Measurements from ENCODE around the gene SOBP. TPM values are rescaled to one million over a fixed set of nuclear protein-coding genes. Genes with fewer than 3 reads are reported as not detected.

SOBP gene
- total and polyA plus RNA-seq, 2 donors (not counting 3 experiments of a cell fraction or from before 2014, with no cell fraction given): 0.35 to 6.6 TPM

- Histone ChIP-seq H3K4me3 (replicated peaks in 1 of 3; ENCODE audit: insufficient read depth in 1 of 3, low read depth in 1 of 3, low read length in 3 of 3) (no peak overlapping the region), H3K4me2 (ENCODE audit: insufficient read depth, low read length) (no peak overlapping the region), H3K4me1 (ENCODE audit: control insufficient read depth, extremely low read depth, insufficient read depth, low read length) (no peaks in the 10 kb centered on the region), H3K36me3 (ENCODE audit: control insufficient read depth in 2 of 2, extremely low read depth in 1 of 2, insufficient read depth in 2 of 2, low read length in 2 of 2) (no peaks in the 10 kb centered on the region), H3K27me3 (ENCODE audit: control insufficient read depth in 2 of 2, insufficient read depth in 2 of 2, low read length in 2 of 2) (peaks cover 9 to 17% of the 10 kb centered on the region in 2 experiments), H4K20me1 (replicated peaks; ENCODE audit: control insufficient read depth, extremely low read depth, insufficient read depth, low read length) (no peaks in the 10 kb centered on the region), H3K9me3 (replicated peaks; ENCODE audit: control insufficient read depth, insufficient read depth, low read length) (no peaks in the 10 kb centered on the region), H3K9me1 (replicated peaks; ENCODE audit: control insufficient read depth, extremely low read depth, insufficient read depth, low read length) (no peaks in the 10 kb centered on the region), H3K9ac (replicated peaks; ENCODE audit: extremely low read depth, insufficient read depth, low read length) (no peak overlapping the region), H3K79me2 (ENCODE audit: control insufficient read depth, insufficient read depth, low read length) (no peaks in the 10 kb centered on the region), H2AFZ (ENCODE audit: low read depth, low read length) (no peak overlapping the region), H3K27ac (ENCODE audit: insufficient read depth, low read depth, low read length) (no peak overlapping the region)
- FAIRE-seq (no peak), DNase-seq (ENCODE audit: low read depth, low spot score) (no peak)
- TF ChIP-seq POLR2A (IDR thresholded peaks at IDR 0.05; ENCODE audit: low read depth, low read length): no peak
- no peak for TF ChIP-seq CTCF (IDR thresholded peaks at IDR 0.05; ENCODE audit: extremely low read depth in 1 of 2, insufficient read depth in 1 of 2, low read depth in 1 of 2, low read length in 2 of 2)
- no peak for TF ChIP-seq POLR2AphosphoS5 (IDR thresholded peaks at IDR 0.05; ENCODE audit: insufficient read depth, low read depth, low read length)
- TF ChIP-seq FOS (IDR thresholded peaks at IDR 0.05; ENCODE audit: borderline replicate concordance, insufficient read depth, low read length): no peak
- TF ChIP-seq JUN (IDR thresholded peaks at IDR 0.05; ENCODE audit: borderline replicate concordance, insufficient read depth, insufficient read length, low read depth): no peak
- no peak for TF ChIP-seq GATA2 (IDR thresholded peaks at IDR 0.05; ENCODE audit: insufficient read depth, insufficient read length, low read depth, low read length)
- no peak for TF ChIP-seq MYC (IDR thresholded peaks at IDR 0.05; ENCODE audit: low read depth, low read length)
- TF ChIP-seq, protein P1, sequence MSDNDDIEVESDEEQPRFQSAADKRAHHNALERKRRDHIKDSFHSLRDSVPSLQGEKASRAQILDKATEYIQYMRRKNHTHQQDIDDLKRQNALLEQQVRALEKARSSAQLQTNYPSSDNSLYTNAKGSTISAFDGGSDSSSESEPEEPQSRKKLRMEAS (IDR thresholded peaks at IDR 0.05; ENCODE audit: insufficient read depth, insufficient read length): no peak
- no peak for TF ChIP-seq EZH2 (IDR thresholded peaks at IDR 0.05; ENCODE audit: borderline replicate concordance, low read depth, low read length, severe bottlenecking)
- POLR2A ChIA-PET: no interaction called here
- CTCF ChIA-PET: no interaction called here
- intact Hi-C loops (cut with micrococcal nuclease) (no loop called here), dilution Hi-C loops (cut with MboI; ENCODE audit: extremely low pct_ligation_motif_present, low sequenced_read_pairs) (no loop called here)
- BruUV-seq (replicated peaks): no TSS peak
These were observed 192.8 kb downstream of the SOBP start for GRCh38 chr6:107682721-107683120.
